ENCODE measurements around the gene NEAT1.

The NEAT1 gene

GRCh38 chr11:65396769-65397745 is 25.5 kb upstream of the NEAT1 start:
- TF ChIP-seq MAX (IDR thresholded peaks at IDR 0.05; ENCODE audit: low read depth, low read length) (no peak), MYC (IDR thresholded peaks at IDR 0.05; ENCODE audit: low read depth, low read length) (no peak), POLR2A (IDR thresholded peaks at IDR 0.05; ENCODE audit: extremely low read depth, insufficient read length) (no peak), CTCF (IDR thresholded peaks at IDR 0.05; ENCODE audit: low read depth, low read length) (no peak)
- DNase-seq (ENCODE audit: low read depth): no peak
- no peak overlapping the region for H3K4me3 ChIP-seq (ENCODE audit: low read depth, low read length)

- no peak for DNase-seq (ENCODE audit: low read depth)
- H3K4me3 ChIP-seq (ENCODE audit: low read depth, low read length): no peak overlapping the region
- TF ChIP-seq MYC (IDR thresholded peaks at IDR 0.05; ENCODE audit: low read depth, low read length): no peak
- no peak for TF ChIP-seq MAX (IDR thresholded peaks at IDR 0.05; ENCODE audit: low read depth, low read length)
- no peak for TF ChIP-seq CTCF (IDR thresholded peaks at IDR 0.05; ENCODE audit: low read depth, low read length)
- no peak for TF ChIP-seq POLR2A (IDR thresholded peaks at IDR 0.05; ENCODE audit: extremely low read depth, insufficient read length)
These were observed 24.2 kb upstream of the NEAT1 start for GRCh38 chr11:65398362-65398910.

- DNase-seq (ENCODE audit: low read depth): no peak
- no peak overlapping the region for H3K4me3 ChIP-seq (ENCODE audit: low read depth, low read length)
- TF ChIP-seq MAX (IDR thresholded peaks at IDR 0.05; ENCODE audit: low read depth, low read length) (no peak), POLR2A (IDR thresholded peaks at IDR 0.05; ENCODE audit: extremely low read depth, insufficient read length) (no peak), CTCF (IDR thresholded peaks at IDR 0.05; ENCODE audit: low read depth, low read length) (no peak), MYC (IDR thresholded peaks at IDR 0.05; ENCODE audit: low read depth, low read length) (no peak)
These were observed 23.3 kb upstream of the NEAT1 start for GRCh38 chr11:65399249-65399648.

GRCh38 chr11:65399845-65400244 is 22.8 kb upstream of the NEAT1 start:
- no peak overlapping the region for H3K4me3 ChIP-seq (ENCODE audit: low read depth, low read length)
- no peak for TF ChIP-seq POLR2A (IDR thresholded peaks at IDR 0.05; ENCODE audit: extremely low read depth, insufficient read length)
- TF ChIP-seq MAX (IDR thresholded peaks at IDR 0.05; ENCODE audit: low read depth, low read length): no peak
- no peak for TF ChIP-seq CTCF (IDR thresholded peaks at IDR 0.05; ENCODE audit: low read depth, low read length)
- no peak for DNase-seq (ENCODE audit: low read depth)

- TF ChIP-seq POLR2A (IDR thresholded peaks at IDR 0.05; ENCODE audit: extremely low read depth, insufficient read length) (no peak), MYC (IDR thresholded peaks at IDR 0.05; ENCODE audit: low read depth, low read length) (no peak), CTCF (IDR thresholded peaks at IDR 0.05; ENCODE audit: low read depth, low read length) (no peak), MAX (IDR thresholded peaks at IDR 0.05; ENCODE audit: low read depth, low read length) (no peak)
- DNase-seq (ENCODE audit: low read depth): no peak
- H3K4me3 ChIP-seq (ENCODE audit: low read depth, low read length): no peak overlapping the region
These were observed 22.1 kb upstream of the NEAT1 start for GRCh38 chr11:65400307-65401072.

All from NB4 (cell line).